Lower lobe of right lung (tissue), 2 donors: ENCODE results near the gene STAMBPL1. TPM values are rescaled to one million over a fixed set of nuclear protein-coding genes. Genes with fewer than 3 reads are reported as not detected.

Experiments
- ATAC-seq, 2 donors: fragments of 200-7000 bp; cut with Tn5 transposase; one replicate each; pipeline ENCODE4 v1.9.1; 2020 to 2022; ENCODE audit warnings: mild to moderate bottlenecking in 2 of 2, moderate library complexity in 2 of 2
- DNase-seq: peaks from one replicate; pipeline ENCODE4 v3.0.0-alpha.2; 2020
- H3K27ac ChIP-seq: fragments of 200-600 bp; one replicate; pipeline ENCODE4 v1.8.0; 2022
- H3K27me3 ChIP-seq: fragments of 200-600 bp; one replicate; pipeline ENCODE4 v1.8.0; 2022; ENCODE audit warnings: low read depth
- H3K36me3 ChIP-seq: fragments of 200-600 bp; one replicate; pipeline ENCODE4 v1.8.0; 2022; ENCODE audit warnings: mild to moderate bottlenecking
- H3K4me1 ChIP-seq: fragments of 200-600 bp; one replicate; pipeline ENCODE4 v1.8.0; 2022
- H3K4me3 ChIP-seq: fragments of 200-600 bp; one replicate; pipeline ENCODE4 v1.8.0; 2022; ENCODE audit warnings: mild to moderate bottlenecking
- H3K9me3 ChIP-seq: fragments of 200-600 bp; one replicate; pipeline ENCODE4 v1.8.0; 2022
- intact Hi-C: fragments of 100-400 bp; cut with DNase I; formaldehyde crosslinking; loops from one replicate; pipeline ENCODE4 v1.11.0; 2022
- total RNA-seq: library from RNA; stranded (reverse); fragmentation: NEBNext Ultra II Directional; extraction: Animal tissue kit (Norgen Biotek cat#: 25700); gene quantifications from one replicate; pipeline ENCODE4 v1.2.1, GENCODE V29; 2021
- TF ChIP-seq, protein P1 (sequence below): fragments of 200-600 bp; IDR thresholded peaks from one replicate; pipeline ENCODE4 v1.8.0; 2022; ENCODE audit warnings: antibody characterized with exemption, mild to moderate bottlenecking
- donor health status: DM: no; HTN: yes; CAD: no; lungs with severe emphysema.

STAMBPL1 gene
- total RNA-seq, 1 donor from 2014 or later = 7.1 TPM

DNA sequence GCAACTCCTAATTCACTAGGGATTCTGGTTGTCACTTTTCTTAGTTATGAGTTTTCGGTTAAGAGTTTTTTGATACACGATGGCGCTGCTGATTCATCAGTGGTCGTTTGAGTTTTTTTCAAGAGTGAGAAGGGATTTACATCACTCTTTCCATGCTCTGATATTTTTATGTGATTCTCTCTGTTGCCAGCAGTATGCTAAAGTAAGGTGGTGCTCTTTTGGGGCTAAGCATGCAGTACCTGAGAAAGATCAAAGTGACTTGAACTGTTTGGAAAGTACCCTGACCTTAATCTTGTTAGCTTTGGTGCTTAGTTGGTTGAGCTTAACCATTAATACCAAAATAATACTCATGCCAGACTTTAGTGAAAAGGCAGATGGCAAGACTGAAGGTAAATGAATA lies 28.1 kb downstream of the STAMBPL1 start:
- Histone ChIP-seq H3K27me3 (no peaks in the 10 kb centered on the region), H3K36me3 (peaks cover 21% of the 10 kb centered on the region), H3K4me3 (no peak overlapping the region), H3K4me1 (no peaks in the 10 kb centered on the region), H3K27ac (no peak overlapping the region), H3K9me3 (no peaks in the 10 kb centered on the region)
- TF ChIP-seq, protein P1, sequence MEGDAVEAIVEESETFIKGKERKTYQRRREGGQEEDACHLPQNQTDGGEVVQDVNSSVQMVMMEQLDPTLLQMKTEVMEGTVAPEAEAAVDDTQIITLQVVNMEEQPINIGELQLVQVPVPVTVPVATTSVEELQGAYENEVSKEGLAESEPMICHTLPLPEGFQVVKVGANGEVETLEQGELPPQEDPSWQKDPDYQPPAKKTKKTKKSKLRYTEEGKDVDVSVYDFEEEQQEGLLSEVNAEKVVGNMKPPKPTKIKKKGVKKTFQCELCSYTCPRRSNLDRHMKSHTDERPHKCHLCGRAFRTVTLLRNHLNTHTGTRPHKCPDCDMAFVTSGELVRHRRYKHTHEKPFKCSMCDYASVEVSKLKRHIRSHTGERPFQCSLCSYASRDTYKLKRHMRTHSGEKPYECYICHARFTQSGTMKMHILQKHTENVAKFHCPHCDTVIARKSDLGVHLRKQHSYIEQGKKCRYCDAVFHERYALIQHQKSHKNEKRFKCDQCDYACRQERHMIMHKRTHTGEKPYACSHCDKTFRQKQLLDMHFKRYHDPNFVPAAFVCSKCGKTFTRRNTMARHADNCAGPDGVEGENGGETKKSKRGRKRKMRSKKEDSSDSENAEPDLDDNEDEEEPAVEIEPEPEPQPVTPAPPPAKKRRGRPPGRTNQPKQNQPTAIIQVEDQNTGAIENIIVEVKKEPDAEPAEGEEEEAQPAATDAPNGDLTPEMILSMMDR = no peak
- ATAC-seq (no peak), DNase-seq (no peak)
- intact Hi-C loops = no loop called here

GRCh38 chr10:88911116-88911515 lies 31.1 kb downstream of the STAMBPL1 start:
- intact Hi-C loops = no loop called here
- ATAC-seq (no peak), DNase-seq (no peak)
- TF ChIP-seq, protein P1 = no peak
- Histone ChIP-seq H3K4me1 (no peaks in the 10 kb centered on the region), H3K4me3 (no peak overlapping the region), H3K27ac (no peak overlapping the region), H3K36me3 (peaks cover 6% of the 10 kb centered on the region), H3K9me3 (no peaks in the 10 kb centered on the region), H3K27me3 (no peaks in the 10 kb centered on the region)

- TF ChIP-seq, protein P1 = no peak
- no peak overlapping the region for H3K4me3 ChIP-seq
- no peaks in the 10 kb centered on the region for H3K4me1 ChIP-seq
- intact Hi-C loops = no loop called here
- H3K9me3 ChIP-seq = no peaks in the 10 kb centered on the region
- ATAC-seq (no peak), DNase-seq (no peak)
- H3K27me3 ChIP-seq = no peaks in the 10 kb centered on the region
- no peaks in the 10 kb centered on the region for H3K36me3 ChIP-seq
- no peak overlapping the region for H3K27ac ChIP-seq
Observed at GRCh38 chr10:88911851-88912250, 31.8 kb downstream of the STAMBPL1 start.

DNA sequence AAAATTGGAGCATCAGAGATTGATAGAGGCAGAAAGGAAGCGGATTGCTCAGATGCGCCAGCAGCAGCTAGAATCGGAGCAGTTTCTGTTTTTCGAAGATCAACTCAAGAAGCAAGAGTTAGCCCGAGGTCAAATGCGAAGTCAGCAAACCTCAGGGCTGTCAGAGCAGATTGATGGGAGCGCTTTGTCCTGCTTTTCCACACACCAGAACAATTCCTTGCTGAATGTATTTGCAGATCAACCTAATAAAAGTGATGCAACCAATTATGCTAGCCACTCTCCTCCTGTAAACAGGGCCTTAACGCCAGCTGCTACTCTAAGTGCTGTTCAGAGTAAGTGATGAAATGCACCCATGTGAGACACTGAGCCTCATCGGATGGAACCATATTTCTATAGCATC lies 33.1 kb downstream of the STAMBPL1 start:
- ATAC-seq = no peak
- Histone ChIP-seq H3K4me3 (no peak overlapping the region), H3K36me3 (no peaks in the 10 kb centered on the region), H3K27me3 (no peaks in the 10 kb centered on the region), H3K4me1 (no peaks in the 10 kb centered on the region), H3K27ac (peak overlapping the region; percentile 13), H3K9me3 (no peaks in the 10 kb centered on the region)
- no peak for DNase-seq
- TF ChIP-seq, protein P1 = no peak
- intact Hi-C loops = no loop called here

DNA sequence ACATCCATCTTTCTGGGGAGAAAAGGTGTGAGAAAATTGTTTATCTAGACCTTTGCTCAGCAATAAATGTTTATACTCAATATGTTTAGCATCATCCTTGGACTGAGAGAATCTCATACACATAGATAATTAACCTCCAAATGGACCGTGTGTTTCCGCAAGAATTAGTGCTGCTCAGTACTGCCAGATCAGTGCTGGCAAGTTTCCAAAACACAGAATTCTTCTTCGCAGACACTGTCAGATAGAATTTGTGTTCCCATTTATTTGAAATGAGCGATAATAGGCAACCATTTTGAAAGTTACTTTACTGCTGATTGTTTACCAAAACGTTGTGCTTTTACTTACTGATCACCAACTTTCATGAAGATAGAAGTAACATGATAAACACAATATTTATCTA lies 33.7 kb downstream of the STAMBPL1 start:
- H3K4me1 ChIP-seq = no peaks in the 10 kb centered on the region
- TF ChIP-seq, protein P1 = no peak
- intact Hi-C loops = no loop called here
- no peaks in the 10 kb centered on the region for H3K36me3 ChIP-seq
- no peak overlapping the region for H3K27ac ChIP-seq
- no peak overlapping the region for H3K4me3 ChIP-seq
- no peak for ATAC-seq
- H3K27me3 ChIP-seq = no peaks in the 10 kb centered on the region
- no peak for DNase-seq
- H3K9me3 ChIP-seq = no peaks in the 10 kb centered on the region

DNA sequence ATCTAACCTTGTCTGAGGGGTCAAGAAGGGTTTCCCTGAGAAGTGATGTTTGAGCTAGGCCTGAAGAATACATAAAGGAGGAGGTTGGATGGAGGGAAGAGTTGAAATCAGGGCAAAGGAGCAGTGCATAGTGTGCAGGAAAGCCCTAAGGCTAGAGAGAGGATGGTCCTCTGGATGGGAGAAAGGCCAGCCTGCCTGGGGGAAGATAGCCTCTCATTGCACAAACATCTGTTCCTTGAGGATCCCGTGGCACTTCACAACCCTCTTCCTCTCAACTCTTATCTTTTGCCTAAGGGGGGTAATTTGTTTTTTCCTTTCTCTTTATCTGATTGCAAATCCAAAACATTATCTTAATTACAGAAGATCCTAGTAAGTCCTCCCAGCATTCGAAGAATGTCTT lies 35.7 kb downstream of the STAMBPL1 start:
- TF ChIP-seq, protein P1 = no peak
- Histone ChIP-seq H3K9me3 (no peaks in the 10 kb centered on the region), H3K4me3 (no peak overlapping the region), H3K36me3 (no peaks in the 10 kb centered on the region), H3K27me3 (no peaks in the 10 kb centered on the region), H3K4me1 (no peaks in the 10 kb centered on the region), H3K27ac (no peak overlapping the region)
- ATAC-seq (no peak), DNase-seq (no peak)
- intact Hi-C loops = no loop called here
